NCI-H446 treated with DMSO at 0.1 percent for 48 hours (cell line): Measurements from ENCODE around the gene PKN1.
"Not testable (repeated sequence)": the region's sequence is repeated elsewhere in the genome, so short reads cannot be mapped to it uniquely, and the experiment has no call there.

Source experiments
- DNase-seq: peaks from one replicate; lab custom pipeline; 2025; lab: John Stamatoyannopoulos, UW

Gene PKN1

GRCh38 chr19:14430712-14431111 is 2.4 kb upstream of the PKN1 start:
- DNase-seq = no peak

GRCh38 chr19:14433554-14434501 is 722 bp downstream of the PKN1 start:
- DNase-seq = no peak

- DNase-seq = no peak
Measured at GRCh38 chr19:14434543-14435319, 1.6 kb downstream of the PKN1 start.

GRCh38 chr19:14435320-14436050 is 2.4 kb downstream of the PKN1 start:
- DNase-seq = no peak

GRCh38 chr19:14437578-14438140 is 4.6 kb downstream of the PKN1 start:
- no peak for DNase-seq

- no peak for DNase-seq
Measured at GRCh38 chr19:14439014-14439413, 5.9 kb downstream of the PKN1 start.

- no peak for DNase-seq
Measured at GRCh38 chr19:14440049-14440448, 6.9 kb downstream of the PKN1 start.

GRCh38 chr19:14441041-14441938 is 8.2 kb downstream of the PKN1 start:
- DNase-seq = no peak

- DNase-seq = no peak
Measured at GRCh38 chr19:14442891-14443631, 10.0 kb downstream of the PKN1 start.

GRCh38 chr19:14443632-14444216 is 10.6 kb downstream of the PKN1 start:
- DNase-seq = no peak

- no peak for DNase-seq
Measured at GRCh38 chr19:14446336-14447036, 13.4 kb downstream of the PKN1 start.

GRCh38 chr19:14449321-14449720 is 16.2 kb downstream of the PKN1 start:
- no peak for DNase-seq

- DNase-seq = no peak
Measured at GRCh38 chr19:14450168-14450874, 17.2 kb downstream of the PKN1 start.

- DNase-seq = no peak
Measured at GRCh38 chr19:14450876-14451275, 17.8 kb downstream of the PKN1 start.

- not testable (repeated sequence) for DNase-seq
Measured at GRCh38 chr19:14452303-14452702, 19.2 kb downstream of the PKN1 start.

- DNase-seq = no peak
Measured at GRCh38 chr19:14459703-14460102, 26.6 kb downstream of the PKN1 start.

- DNase-seq = no peak
Measured at GRCh38 chr19:14460935-14461334, 27.8 kb downstream of the PKN1 start.

GRCh38 chr19:14462401-14462800 is 29.3 kb downstream of the PKN1 start:
- DNase-seq = not testable (repeated sequence)

GRCh38 chr19:14463747-14464146 is 30.6 kb downstream of the PKN1 start:
- no peak for DNase-seq
